Ovary (tissue), 3 donors: ENCODE data around the gene PPRC1.

Experiments used
- EP300 ChIP-seq: sonication (generic); formaldehyde crosslinking; IDR thresholded peaks from one replicate; pipeline ENCODE4 v1.6.1; 2017; ENCODE audit warnings: antibody characterized with exemption
- TF ChIP-seq, protein P1 (sequence below), 3 donors: fragments of 450-650 bp in 2 of 3; fragments of 200-600 bp in 1 of 3; IDR thresholded peaks; one replicate each; pipeline versions ENCODE4 v1.5.1 to v1.8.0; 2016 to 2022; ENCODE audit warnings: antibody characterized with exemption in 3 of 3, mild to moderate bottlenecking in 1 of 3
- donor health status: DM: no; HTN: no; CAD: no.

DNA sequence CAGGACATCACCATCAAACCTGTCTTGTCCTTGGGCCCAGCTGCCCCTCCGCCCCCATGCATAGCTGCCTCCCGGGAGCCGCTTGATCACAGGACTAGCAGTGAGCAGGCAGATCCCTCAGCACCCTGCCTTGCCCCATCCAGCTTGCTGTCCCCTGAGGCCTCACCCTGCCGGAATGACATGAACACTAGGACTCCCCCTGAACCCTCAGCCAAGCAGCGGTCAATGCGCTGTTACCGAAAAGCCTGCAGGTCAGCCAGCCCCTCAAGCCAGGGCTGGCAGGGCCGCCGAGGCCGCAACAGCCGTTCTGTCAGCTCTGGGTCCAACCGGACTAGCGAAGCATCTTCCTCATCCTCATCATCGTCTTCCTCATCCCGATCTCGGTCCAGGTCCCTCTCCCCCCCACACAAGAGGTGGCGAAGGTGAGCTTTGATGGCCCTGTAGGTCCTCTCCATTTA, 14.2 kb downstream of the PPRC1 start:
- TF ChIP-seq, protein P1, sequence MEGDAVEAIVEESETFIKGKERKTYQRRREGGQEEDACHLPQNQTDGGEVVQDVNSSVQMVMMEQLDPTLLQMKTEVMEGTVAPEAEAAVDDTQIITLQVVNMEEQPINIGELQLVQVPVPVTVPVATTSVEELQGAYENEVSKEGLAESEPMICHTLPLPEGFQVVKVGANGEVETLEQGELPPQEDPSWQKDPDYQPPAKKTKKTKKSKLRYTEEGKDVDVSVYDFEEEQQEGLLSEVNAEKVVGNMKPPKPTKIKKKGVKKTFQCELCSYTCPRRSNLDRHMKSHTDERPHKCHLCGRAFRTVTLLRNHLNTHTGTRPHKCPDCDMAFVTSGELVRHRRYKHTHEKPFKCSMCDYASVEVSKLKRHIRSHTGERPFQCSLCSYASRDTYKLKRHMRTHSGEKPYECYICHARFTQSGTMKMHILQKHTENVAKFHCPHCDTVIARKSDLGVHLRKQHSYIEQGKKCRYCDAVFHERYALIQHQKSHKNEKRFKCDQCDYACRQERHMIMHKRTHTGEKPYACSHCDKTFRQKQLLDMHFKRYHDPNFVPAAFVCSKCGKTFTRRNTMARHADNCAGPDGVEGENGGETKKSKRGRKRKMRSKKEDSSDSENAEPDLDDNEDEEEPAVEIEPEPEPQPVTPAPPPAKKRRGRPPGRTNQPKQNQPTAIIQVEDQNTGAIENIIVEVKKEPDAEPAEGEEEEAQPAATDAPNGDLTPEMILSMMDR (IDR thresholded peaks at IDR 0.05) = no peak
- TF ChIP-seq EP300 = no peak
